ENCODE data around the gene PLA2G7.

DNA sequence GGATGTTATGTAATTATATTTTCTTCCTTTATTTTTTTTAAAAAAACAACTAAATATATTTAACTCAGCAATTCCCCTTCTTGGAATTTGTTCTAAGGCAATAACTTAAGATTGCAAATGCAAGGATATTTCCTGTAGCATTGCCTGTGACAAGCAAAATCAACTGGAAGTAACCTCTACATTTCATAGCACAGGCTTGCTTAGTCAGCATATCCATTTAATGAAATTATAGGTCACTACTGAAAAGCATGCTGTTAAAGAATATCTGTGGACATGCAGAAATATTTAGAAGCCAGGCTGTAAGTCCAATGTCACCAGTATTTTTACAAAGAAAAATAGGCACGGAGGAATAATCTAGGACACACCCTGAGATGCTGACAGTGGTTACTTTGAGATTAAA lies 49.4 kb upstream of the PLA2G7 start:
- TF ChIP-seq CTCF (IDR thresholded peaks at IDR 0.05 in 2 of 3, conservative IDR thresholded peaks at IDR 0.05 in 1 of 3; ENCODE audit: control insufficient read depth in 2 of 3, extremely low read depth in 1 of 3, insufficient read depth in 1 of 3, low read depth in 3 of 3, low read length in 3 of 3), result no peak
- TF ChIP-seq, protein P1, sequence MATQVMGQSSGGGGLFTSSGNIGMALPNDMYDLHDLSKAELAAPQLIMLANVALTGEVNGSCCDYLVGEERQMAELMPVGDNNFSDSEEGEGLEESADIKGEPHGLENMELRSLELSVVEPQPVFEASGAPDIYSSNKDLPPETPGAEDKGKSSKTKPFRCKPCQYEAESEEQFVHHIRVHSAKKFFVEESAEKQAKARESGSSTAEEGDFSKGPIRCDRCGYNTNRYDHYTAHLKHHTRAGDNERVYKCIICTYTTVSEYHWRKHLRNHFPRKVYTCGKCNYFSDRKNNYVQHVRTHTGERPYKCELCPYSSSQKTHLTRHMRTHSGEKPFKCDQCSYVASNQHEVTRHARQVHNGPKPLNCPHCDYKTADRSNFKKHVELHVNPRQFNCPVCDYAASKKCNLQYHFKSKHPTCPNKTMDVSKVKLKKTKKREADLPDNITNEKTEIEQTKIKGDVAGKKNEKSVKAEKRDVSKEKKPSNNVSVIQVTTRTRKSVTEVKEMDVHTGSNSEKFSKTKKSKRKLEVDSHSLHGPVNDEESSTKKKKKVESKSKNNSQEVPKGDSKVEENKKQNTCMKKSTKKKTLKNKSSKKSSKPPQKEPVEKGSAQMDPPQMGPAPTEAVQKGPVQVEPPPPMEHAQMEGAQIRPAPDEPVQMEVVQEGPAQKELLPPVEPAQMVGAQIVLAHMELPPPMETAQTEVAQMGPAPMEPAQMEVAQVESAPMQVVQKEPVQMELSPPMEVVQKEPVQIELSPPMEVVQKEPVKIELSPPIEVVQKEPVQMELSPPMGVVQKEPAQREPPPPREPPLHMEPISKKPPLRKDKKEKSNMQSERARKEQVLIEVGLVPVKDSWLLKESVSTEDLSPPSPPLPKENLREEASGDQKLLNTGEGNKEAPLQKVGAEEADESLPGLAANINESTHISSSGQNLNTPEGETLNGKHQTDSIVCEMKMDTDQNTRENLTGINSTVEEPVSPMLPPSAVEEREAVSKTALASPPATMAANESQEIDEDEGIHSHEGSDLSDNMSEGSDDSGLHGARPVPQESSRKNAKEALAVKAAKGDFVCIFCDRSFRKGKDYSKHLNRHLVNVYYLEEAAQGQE (IDR thresholded peaks at IDR 0.05; ENCODE audit: low read depth, low read length), result no peak
- no peak for TF ChIP-seq PAX8 (IDR thresholded peaks at IDR 0.05)
- TF ChIP-seq SP1 (IDR thresholded peaks at IDR 0.05; ENCODE audit: low read depth, low read length), result no peak
- no peak for TF ChIP-seq CEBPB (IDR thresholded peaks at IDR 0.05; ENCODE audit: borderline replicate concordance in 1 of 2, low read depth in 2 of 2, low read length in 2 of 2)

All from GM12878 (cell line).